Esophagus squamous epithelium (tissue), 5 donors: ENCODE data around the gene NGLY1. TPM values are rescaled to one million over a fixed set of nuclear protein-coding genes. Genes with fewer than 3 reads are reported as not detected.

Experiments
- DNase-seq: peaks from one replicate; lab custom pipeline; 2025; lab: John Stamatoyannopoulos, UW
- H3K27ac ChIP-seq, 4 donors: fragments of 200-600 bp; sonication (generic); one replicate each; pipeline ENCODE4 v1.5.1; 2016 to 2019; ENCODE audit warnings: mild to moderate bottlenecking in 1 of 4
- H3K27me3 ChIP-seq, 4 donors: fragments of 200-600 bp; sonication (generic); 1 replicate in 3 of 4; 2 replicates in 1 of 4; pipeline versions ENCODE4 v1.5.1 to v1.6.0; 2017 to 2021; ENCODE audit warnings: antibody characterized with exemption in 1 of 4
- H3K36me3 ChIP-seq, 3 donors: fragments of 200-600 bp; sonication (generic); one replicate each; pipeline ENCODE4 v1.5.1; 2016 to 2019
- H3K4me1 ChIP-seq, 3 donors: fragments of 200-600 bp; sonication (generic); one replicate each; pipeline ENCODE4 v1.5.1; 2017 to 2019
- H3K4me3 ChIP-seq, 4 donors: fragments of 200-600 bp; sonication (generic); 1 replicate in 3 of 4; 2 replicates in 1 of 4; pipeline ENCODE4 v1.5.1; 2016 to 2019; ENCODE audit warnings: mild to moderate bottlenecking in 2 of 4, moderate library complexity in 1 of 4
- H3K9me3 ChIP-seq, 3 donors: fragments of 200-600 bp; sonication (generic); one replicate each; pipeline ENCODE4 v1.5.1; 2016 to 2019
- POLR2A ChIP-seq, 4 donors: fragments of 450-650 bp; IDR thresholded peaks; one replicate each; pipeline ENCODE4 v1.6.1; 2017; ENCODE audit warnings: antibody characterized with exemption in 4 of 4, mild to moderate bottlenecking in 4 of 4, moderate library complexity in 3 of 4
- WGBS, 2 donors: methylation state at CpG; one replicate each; pipeline ENCODE4 v1.1.5; 2018; 5-methylcytosine and 5-hydroxymethylcytosine counted together
- intact Hi-C: fragments of 100-400 bp; cut with DNase I; formaldehyde crosslinking; loops from one replicate; pipeline ENCODE4 v1.15.0; 2022
- total RNA-seq, 4 donors: library from RNA; depleted of rRNA; stranded (reverse); fragments of >200 nt; gene quantifications; one replicate each; pipeline ENCODE4 v1.1.0, GENCODE V29; 2016
- TF ChIP-seq, protein P1 (sequence below), 6 experiments: fragments of 450-650 bp in 4 of 6; fragments of 200-600 bp in 2 of 6; sonication (generic) in 2 of 6; IDR thresholded peaks; one replicate each; pipeline ENCODE4 v1.5.1; 2016 to 2019; ENCODE audit warnings: antibody characterized with exemption in 6 of 6, mild to moderate bottlenecking in 4 of 6, moderate library complexity in 4 of 6
- donor health status: DM: yes; HTN: yes; CAD: no.

Gene NGLY1
- total RNA-seq, 4 donors from 2014 or later: 21.3 to 33.8 (median 30.1) TPM

- H3K27ac ChIP-seq: no peak overlapping the region
- intact Hi-C loops: no loop called here
- H3K9me3 ChIP-seq: no peaks in the 10 kb centered on the region
- no peak overlapping the region for H3K4me3 ChIP-seq
- H3K36me3 ChIP-seq: no peaks in the 10 kb centered on the region
- DNase-seq: no peak
- no peak for TF ChIP-seq POLR2A (IDR thresholded peaks at IDR 0.05)
- TF ChIP-seq, protein P1, sequence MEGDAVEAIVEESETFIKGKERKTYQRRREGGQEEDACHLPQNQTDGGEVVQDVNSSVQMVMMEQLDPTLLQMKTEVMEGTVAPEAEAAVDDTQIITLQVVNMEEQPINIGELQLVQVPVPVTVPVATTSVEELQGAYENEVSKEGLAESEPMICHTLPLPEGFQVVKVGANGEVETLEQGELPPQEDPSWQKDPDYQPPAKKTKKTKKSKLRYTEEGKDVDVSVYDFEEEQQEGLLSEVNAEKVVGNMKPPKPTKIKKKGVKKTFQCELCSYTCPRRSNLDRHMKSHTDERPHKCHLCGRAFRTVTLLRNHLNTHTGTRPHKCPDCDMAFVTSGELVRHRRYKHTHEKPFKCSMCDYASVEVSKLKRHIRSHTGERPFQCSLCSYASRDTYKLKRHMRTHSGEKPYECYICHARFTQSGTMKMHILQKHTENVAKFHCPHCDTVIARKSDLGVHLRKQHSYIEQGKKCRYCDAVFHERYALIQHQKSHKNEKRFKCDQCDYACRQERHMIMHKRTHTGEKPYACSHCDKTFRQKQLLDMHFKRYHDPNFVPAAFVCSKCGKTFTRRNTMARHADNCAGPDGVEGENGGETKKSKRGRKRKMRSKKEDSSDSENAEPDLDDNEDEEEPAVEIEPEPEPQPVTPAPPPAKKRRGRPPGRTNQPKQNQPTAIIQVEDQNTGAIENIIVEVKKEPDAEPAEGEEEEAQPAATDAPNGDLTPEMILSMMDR (IDR thresholded peaks at IDR 0.05): no peak
- peaks cover 0 to 9% (median 1%) of the 10 kb centered on the region in 4 donors for H3K27me3 ChIP-seq
- WGBS, 2 donors: 70 to 72% methylated on average over 4 of the region's 4 CpGs
- no peaks in the 10 kb centered on the region for H3K4me1 ChIP-seq
Measured at GRCh38 chr3:25706213-25706612, 77.0 kb downstream of the NGLY1 start.

DNA sequence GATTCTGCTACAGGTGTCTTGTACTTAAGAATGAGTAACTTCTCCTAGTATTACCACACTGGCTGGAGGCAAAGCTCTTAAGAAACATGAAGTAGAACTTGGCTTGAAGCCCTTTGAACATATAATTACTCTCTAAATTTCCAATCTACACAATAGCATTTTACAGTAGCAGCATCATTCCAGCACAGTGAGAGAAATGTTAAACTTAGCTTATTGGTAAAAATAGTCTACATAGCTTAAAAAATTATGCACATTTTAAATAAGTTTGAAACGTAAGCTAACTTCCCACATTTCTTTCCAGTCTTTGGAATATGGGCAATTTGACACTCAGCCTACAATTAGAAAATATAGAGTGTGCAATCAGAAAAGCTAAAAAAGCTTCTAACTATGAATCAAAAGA lies 85.7 kb downstream of the NGLY1 start:
- no peak for DNase-seq
- H3K4me3 ChIP-seq: no peak overlapping the region
- WGBS, 2 donors: 45 to 48% methylated on average over 1 of the region's 1 CpG

GRCh38 chr3:25695731-25696420 lies 87.4 kb downstream of the NGLY1 start:
- Histone ChIP-seq H3K36me3 (no peaks in the 10 kb centered on the region), H3K4me3 (no peak overlapping the region), H3K27me3 (no peaks in the 10 kb centered on the region), H3K9me3 (no peaks in the 10 kb centered on the region), H3K4me1 (peaks cover 0 to 18% (median 7%) of the 10 kb centered on the region in 3 donors), H3K27ac (no peak overlapping the region)
- WGBS, 2 donors: 76 to 79% methylated on average over 4 of the region's 4 CpGs
- TF ChIP-seq, protein P1 (IDR thresholded peaks at IDR 0.05): no peak
- no peak for TF ChIP-seq POLR2A (IDR thresholded peaks at IDR 0.05)
- no peak for DNase-seq
- intact Hi-C loops: no loop called here

More for the DNA sequence above, 85.7 kb downstream of the NGLY1 start:
- intact Hi-C loops: no loop called here
- Histone ChIP-seq H3K27me3 (no peaks in the 10 kb centered on the region), H3K9me3 (no peaks in the 10 kb centered on the region), H3K27ac (no peak overlapping the region), H3K36me3 (no peaks in the 10 kb centered on the region), H3K4me1 (peaks cover 0 to 1% (median 0%) of the 10 kb centered on the region in 3 donors)
- TF ChIP-seq POLR2A (IDR thresholded peaks at IDR 0.05): no peak
- TF ChIP-seq, protein P1 (IDR thresholded peaks at IDR 0.05): no peak

DNA sequence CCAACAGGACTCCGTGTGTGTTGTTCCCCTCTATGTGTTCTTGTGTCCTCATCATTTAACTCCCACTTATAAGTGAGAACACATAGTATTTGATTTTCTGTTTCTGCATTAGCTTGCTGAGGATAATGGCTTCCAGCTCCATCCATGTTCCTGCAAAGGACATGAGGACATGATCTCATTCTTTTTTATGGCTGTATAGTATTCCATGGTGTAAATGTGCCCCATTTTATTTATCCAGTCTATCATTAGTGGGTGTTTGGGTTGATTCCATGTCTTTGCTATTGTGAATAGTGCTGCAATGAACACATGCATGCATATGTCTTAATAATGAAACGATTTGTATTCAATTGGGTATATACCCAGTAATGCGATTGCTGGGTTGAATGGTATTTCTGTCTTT lies 90.0 kb downstream of the NGLY1 start:
- DNase-seq: no peak
- no peak for TF ChIP-seq POLR2A (IDR thresholded peaks at IDR 0.05)
- TF ChIP-seq, protein P1 (IDR thresholded peaks at IDR 0.05): no peak
- H3K27me3 ChIP-seq: no peaks in the 10 kb centered on the region
- no peaks in the 10 kb centered on the region for H3K36me3 ChIP-seq
- peaks cover 0 to 33% (median 14%) of the 10 kb centered on the region in 3 donors for H3K4me1 ChIP-seq
- intact Hi-C loops: no loop called here
- H3K9me3 ChIP-seq: no peaks in the 10 kb centered on the region
- 64 to 98% methylated on average over 3 of the region's 3 CpGs for WGBS, 2 donors
- no peak overlapping the region for H3K4me3 ChIP-seq
- no peak overlapping the region for H3K27ac ChIP-seq

DNA sequence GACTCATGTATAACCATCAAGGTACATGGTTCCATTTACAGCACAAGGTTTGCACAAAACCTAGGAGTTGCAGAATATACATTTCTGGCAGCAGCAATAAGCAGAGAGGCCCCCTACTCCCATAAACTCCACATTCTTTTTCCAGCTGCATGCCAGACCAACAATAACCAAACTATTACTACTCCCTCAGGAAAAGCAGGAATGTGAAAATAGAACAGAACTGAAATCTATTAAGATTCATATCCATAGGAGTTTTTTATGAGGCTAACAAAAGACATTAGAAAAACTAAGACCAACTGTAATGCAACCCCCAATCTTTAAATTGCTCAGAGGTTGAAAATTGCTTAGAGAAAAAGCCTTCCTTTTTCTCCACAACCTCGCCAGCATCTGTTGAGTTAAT lies 90.9 kb downstream of the NGLY1 start:
- H3K27ac ChIP-seq: no peak overlapping the region
- TF ChIP-seq POLR2A (IDR thresholded peaks at IDR 0.05): no peak
- TF ChIP-seq, protein P1 (IDR thresholded peaks at IDR 0.05): no peak
- no peaks in the 10 kb centered on the region for H3K36me3 ChIP-seq
- H3K4me1 ChIP-seq: peaks cover 0 to 33% (median 14%) of the 10 kb centered on the region in 3 donors
- no peaks in the 10 kb centered on the region for H3K27me3 ChIP-seq
- intact Hi-C loops: no loop called here
- no peak overlapping the region for H3K4me3 ChIP-seq
- H3K9me3 ChIP-seq: no peaks in the 10 kb centered on the region
- WGBS, 2 donors: 79 to 95% methylated on average over 1 of the region's 1 CpG
- no peak for DNase-seq
